MM.1S (cell line): ENCODE measurements around the gene MAFF.
A peak's percentile ranks its signal among the peaks of the same experiment; 100 is the strongest.

Experiments used
- DNase-seq: peaks from one replicate; pipeline ENCODE4 v3.0.0-alpha.2; 2015
- H2AFZ ChIP-seq: fragments of 300-600 bp; sonication (generic); 2 replicates; pipeline ENCODE4 v1.6.0; 2016; ENCODE audit warnings: antibody characterized with exemption, low read length
- H3F3A ChIP-seq: fragments of 300-600 bp; sonication (generic); 2 replicates; pipeline ENCODE4 v1.6.1; 2016; ENCODE audit warnings: mild to moderate bottlenecking, antibody characterized with exemption, low read length, moderate library complexity, mixed read lengths; ENCODE audit not compliant: insufficient read depth
- H3K27ac ChIP-seq: fragments of 300-600 bp; sonication (generic); 2 replicates; pipeline ENCODE4 v1.5.1; 2016; ENCODE audit warnings: mild to moderate bottlenecking, low read length
- H3K27me3 ChIP-seq: fragments of 300-600 bp; sonication (generic); replicated peaks from 2 replicates; pipeline ENCODE4 v1.6.0; 2016; ENCODE audit warnings: low read length; ENCODE audit not compliant: insufficient read depth
- H3K36me3 ChIP-seq: fragments of 300-600 bp; sonication (generic); replicated peaks from 2 replicates; pipeline ENCODE4 v1.6.1; 2016; ENCODE audit warnings: mild to moderate bottlenecking, low read length, mixed read lengths; ENCODE audit not compliant: insufficient read depth
- H3K4me1 ChIP-seq: fragments of 300-600 bp; sonication (generic); 2 replicates; pipeline ENCODE4 v1.6.1; 2016; ENCODE audit warnings: low read length, mixed read lengths
- H3K4me2 ChIP-seq: fragments of 300-600 bp; sonication (generic); 2 replicates; pipeline ENCODE4 v1.6.0; 2016; ENCODE audit warnings: low read depth, low read length
- H3K4me3 ChIP-seq: fragments of 300-600 bp; sonication (generic); 2 replicates; pipeline ENCODE4 v1.5.1; 2016; ENCODE audit warnings: low read length, mixed read lengths
- H3K79me2 ChIP-seq: fragments of 300-600 bp; sonication (generic); 2 replicates; pipeline ENCODE4 v1.6.1; 2016; ENCODE audit warnings: mixed run types, low read length, mixed read lengths
- H3K9ac ChIP-seq: fragments of 300-600 bp; sonication (generic); 2 replicates; pipeline ENCODE4 v1.6.1; 2016; ENCODE audit warnings: low read length, mixed read lengths
- H3K9me2 ChIP-seq: fragments of 300-600 bp; sonication (generic); replicated peaks from 2 replicates; pipeline ENCODE4 v1.6.1; 2016; ENCODE audit warnings: mild to moderate bottlenecking, low read length, mixed read lengths; ENCODE audit not compliant: insufficient read depth
- H3K9me3 ChIP-seq: fragments of 300-600 bp; sonication (generic); replicated peaks from 2 replicates; pipeline ENCODE4 v1.6.1; 2016; ENCODE audit warnings: mild to moderate bottlenecking, low read length, mixed read lengths; ENCODE audit not compliant: insufficient read depth
- H4K20me1 ChIP-seq: fragments of 300-600 bp; sonication (generic); 2 replicates; pipeline ENCODE4 v1.6.1; 2016; ENCODE audit warnings: mild to moderate bottlenecking, low read length, moderate library complexity, mixed read lengths; ENCODE audit not compliant: insufficient read depth
- EZH2 ChIP-seq: fragments of 300-600 bp; sonication (generic); optimal IDR thresholded peaks from 2 replicates; pipeline ENCODE3; 2017; ENCODE audit warnings: low read depth, mild to moderate bottlenecking, antibody characterized with exemption, low read length, mixed read lengths
- EZH2phosphoT487 ChIP-seq: fragments of 300-600 bp; sonication (generic); IDR thresholded peaks from 2 replicates; pipeline ENCODE4 v1.6.1; 2018; ENCODE audit warnings: antibody characterized with exemption, low read length
- TF ChIP-seq, protein P1 (sequence below): fragments of 300-600 bp; sonication (generic); IDR thresholded peaks from 2 replicates; pipeline ENCODE4 v1.5.1; 2016; ENCODE audit warnings: antibody characterized with exemption, low read length, mixed read lengths

The MAFF gene

DNA sequence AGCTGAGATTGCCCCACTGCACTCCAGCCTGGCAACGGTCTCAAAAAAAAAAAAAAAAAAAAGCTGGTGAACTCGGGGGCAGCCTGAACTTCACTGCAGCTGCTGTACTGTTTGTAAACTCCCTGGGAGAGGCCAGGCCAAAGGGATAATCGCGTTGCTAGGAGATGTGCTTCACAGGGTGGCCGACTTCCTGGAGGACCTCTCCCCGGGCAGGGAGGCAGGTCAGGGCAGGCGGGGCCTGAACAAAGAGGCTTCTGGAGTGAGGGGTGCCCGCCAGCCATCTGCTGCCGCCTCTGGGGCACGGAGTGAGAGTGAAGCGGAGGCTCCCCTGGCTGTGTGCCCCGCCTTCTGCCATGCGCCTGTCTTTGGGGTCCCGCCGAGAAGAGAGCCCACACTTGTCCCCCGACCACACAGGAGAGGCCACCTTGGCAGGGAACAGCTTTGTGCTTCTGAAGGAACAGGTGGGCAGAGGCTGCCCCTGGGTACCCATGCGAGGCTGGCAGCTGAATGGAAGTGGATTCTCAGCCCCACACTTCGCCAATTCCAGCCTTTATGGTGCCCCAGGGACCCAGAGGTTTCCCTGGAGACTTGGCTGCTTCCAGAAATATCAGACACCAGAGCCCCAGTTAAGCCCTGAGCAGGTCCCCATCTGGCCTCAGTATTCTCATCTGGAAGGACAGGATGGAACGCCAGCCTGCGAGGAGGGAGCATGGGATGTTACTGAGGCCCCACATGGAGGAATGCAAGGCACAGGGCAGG lies 41.4 kb downstream of the MAFF start:
- peak overlapping the region; percentile 48 for H3K9ac ChIP-seq
- H3K9me2 ChIP-seq, result no peaks in the 10 kb centered on the region
- H3K4me3 ChIP-seq, result no peak overlapping the region
- H3K4me2 ChIP-seq, result peak overlapping the region; percentile 38
- no peaks in the 10 kb centered on the region for H3K9me3 ChIP-seq
- peaks cover 15% of the 10 kb centered on the region for H3F3A ChIP-seq
- H3K27me3 ChIP-seq, result no peaks in the 10 kb centered on the region
- H3K27ac ChIP-seq, result peak overlapping the region; percentile 92
- peaks cover 2% of the 10 kb centered on the region; the same call in 1 of the 2 replicates for H3K36me3 ChIP-seq
- TF ChIP-seq EZH2, result no peak
- TF ChIP-seq EZH2phosphoT487, result no peak
- TF ChIP-seq, protein P1, sequence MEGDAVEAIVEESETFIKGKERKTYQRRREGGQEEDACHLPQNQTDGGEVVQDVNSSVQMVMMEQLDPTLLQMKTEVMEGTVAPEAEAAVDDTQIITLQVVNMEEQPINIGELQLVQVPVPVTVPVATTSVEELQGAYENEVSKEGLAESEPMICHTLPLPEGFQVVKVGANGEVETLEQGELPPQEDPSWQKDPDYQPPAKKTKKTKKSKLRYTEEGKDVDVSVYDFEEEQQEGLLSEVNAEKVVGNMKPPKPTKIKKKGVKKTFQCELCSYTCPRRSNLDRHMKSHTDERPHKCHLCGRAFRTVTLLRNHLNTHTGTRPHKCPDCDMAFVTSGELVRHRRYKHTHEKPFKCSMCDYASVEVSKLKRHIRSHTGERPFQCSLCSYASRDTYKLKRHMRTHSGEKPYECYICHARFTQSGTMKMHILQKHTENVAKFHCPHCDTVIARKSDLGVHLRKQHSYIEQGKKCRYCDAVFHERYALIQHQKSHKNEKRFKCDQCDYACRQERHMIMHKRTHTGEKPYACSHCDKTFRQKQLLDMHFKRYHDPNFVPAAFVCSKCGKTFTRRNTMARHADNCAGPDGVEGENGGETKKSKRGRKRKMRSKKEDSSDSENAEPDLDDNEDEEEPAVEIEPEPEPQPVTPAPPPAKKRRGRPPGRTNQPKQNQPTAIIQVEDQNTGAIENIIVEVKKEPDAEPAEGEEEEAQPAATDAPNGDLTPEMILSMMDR, result no peak
- H3K4me1 ChIP-seq, result peaks cover 58% of the 10 kb centered on the region
- H2AFZ ChIP-seq, result no peak overlapping the region
- no peaks in the 10 kb centered on the region for H4K20me1 ChIP-seq
- no peak for DNase-seq
- H3K79me2 ChIP-seq, result peaks cover 80% of the 10 kb centered on the region

DNA sequence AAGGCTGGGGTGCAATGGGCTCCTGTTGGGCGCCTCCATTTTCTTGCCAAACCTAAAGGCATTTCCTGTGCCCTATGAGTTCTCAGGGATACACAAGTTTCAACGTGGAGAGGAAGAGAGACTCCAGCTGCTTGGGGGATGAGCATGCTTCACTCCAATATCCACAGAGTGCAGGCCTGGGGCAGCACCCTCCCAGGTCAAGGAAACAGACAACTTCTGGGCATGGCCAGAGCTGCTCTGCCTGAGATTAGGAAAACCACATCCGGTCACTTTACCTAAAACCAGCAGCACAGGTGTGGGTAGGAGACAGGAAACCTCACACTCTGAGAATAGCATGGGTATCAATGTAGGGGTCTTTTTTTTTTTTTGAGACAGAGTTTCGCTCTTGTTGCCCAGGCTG lies 42.3 kb downstream of the MAFF start:
- no peak overlapping the region for H3K4me3 ChIP-seq
- H3K4me2 ChIP-seq, result peak overlapping the region; percentile 38
- H4K20me1 ChIP-seq, result no peaks in the 10 kb centered on the region
- H2AFZ ChIP-seq, result no peak overlapping the region
- peak overlapping the region; percentile 48 for H3K9ac ChIP-seq
- peaks cover 80% of the 10 kb centered on the region for H3K79me2 ChIP-seq
- peaks cover 67% of the 10 kb centered on the region for H3K4me1 ChIP-seq
- H3K27ac ChIP-seq, result peak overlapping the region; percentile 92
- H3K27me3 ChIP-seq, result no peaks in the 10 kb centered on the region
- H3K36me3 ChIP-seq, result peaks cover 2% of the 10 kb centered on the region; the same call in 1 of the 2 replicates
- H3K9me3 ChIP-seq, result no peaks in the 10 kb centered on the region
- no peak for TF ChIP-seq EZH2
- no peak for TF ChIP-seq EZH2phosphoT487
- TF ChIP-seq, protein P1, result no peak
- peak; percentile 93 for DNase-seq
- no peaks in the 10 kb centered on the region for H3K9me2 ChIP-seq
- H3F3A ChIP-seq, result peaks cover 15% of the 10 kb centered on the region

DNA sequence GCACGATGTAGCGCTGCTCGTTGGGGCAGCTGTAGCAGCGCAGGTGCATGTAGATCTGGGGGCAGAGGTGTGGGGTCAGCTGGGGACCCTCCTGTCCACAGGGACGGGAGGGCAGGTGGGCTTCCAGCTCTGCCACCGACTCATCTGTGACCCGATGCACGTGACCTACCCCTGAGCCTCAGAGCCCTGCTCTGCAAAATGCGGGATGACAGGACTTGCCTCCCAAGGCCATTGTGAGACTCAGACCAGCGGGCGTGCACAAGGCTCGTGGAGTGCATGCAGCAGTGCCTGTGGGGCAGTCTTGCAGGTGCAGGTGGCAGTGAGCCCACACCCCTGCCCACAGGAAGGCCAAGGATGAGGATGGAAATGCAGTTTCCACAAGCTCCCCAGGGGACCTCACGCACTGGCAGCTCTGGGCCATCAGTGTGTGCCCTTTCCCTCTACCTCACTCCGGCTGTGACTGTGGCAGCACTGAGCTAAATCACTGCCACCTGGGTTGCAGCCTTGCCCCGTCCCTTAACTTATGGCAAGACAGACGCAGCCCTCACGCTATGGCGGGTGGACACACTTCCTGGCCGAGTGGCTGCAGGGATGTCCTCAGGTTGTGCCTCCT lies 44.4 kb downstream of the MAFF start:
- Histone ChIP-seq H3K9ac (no peak overlapping the region), H3K9me3 (no peaks in the 10 kb centered on the region), H3K4me1 (peaks cover 82% of the 10 kb centered on the region), H3K4me3 (no peak overlapping the region), H3F3A (peaks cover 29% of the 10 kb centered on the region), H3K4me2 (no peak overlapping the region), H3K79me2 (peaks cover 80% of the 10 kb centered on the region), H2AFZ (no peak overlapping the region), H3K27me3 (no peaks in the 10 kb centered on the region), H3K9me2 (no peaks in the 10 kb centered on the region), H3K27ac (peak overlapping the region; percentile 48; the same call in 1 of the 2 replicates), H4K20me1 (no peaks in the 10 kb centered on the region), H3K36me3 (peaks cover 2% of the 10 kb centered on the region)
- TF ChIP-seq EZH2 (no peak), EZH2phosphoT487 (no peak)
- TF ChIP-seq, protein P1, result no peak
- no peak for DNase-seq
